HT1080 (cell line): Measurements from ENCODE around the gene STATH. TPM values are rescaled to one million over a fixed set of nuclear protein-coding genes. Genes with fewer than 3 reads are reported as not detected.
"Not testable (repeated sequence)": the region's sequence is repeated elsewhere in the genome, so short reads cannot be mapped to it uniquely, and the experiment has no call there.

Experiments
- DNase-seq: peaks from one replicate; pipeline ENCODE4 v3.0.0-alpha.2; 2015; ENCODE audit warnings: low read depth
- polyA plus RNA-seq, 2 experiments: library from polyadenylated mRNA; depleted of rRNA; stranded (reverse); fragments of >200 nt; gene quantifications; 2 replicates each; pipeline ENCODE4 v1.2.3, GENCODE V29; 2015
- total RNA-seq: library from RNA; depleted of rRNA; stranded (reverse); fragments of >200 nt; shearing (Covaris generic); gene quantifications from 2 replicates; pipeline ENCODE4 v1.2.3, GENCODE V29; 2014; rRNA removed

Gene STATH, protein sequence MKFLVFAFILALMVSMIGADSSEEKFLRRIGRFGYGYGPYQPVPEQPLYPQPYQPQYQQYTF
- total RNA-seq, result not detected in 2 replicates
- not detected in 2 replicates for polyA plus RNA-seq (2015; cell fraction: cytosol; rRNA removed)
- not detected in 2 replicates for polyA plus RNA-seq (2015; cell fraction: nucleus; rRNA removed)

DNA sequence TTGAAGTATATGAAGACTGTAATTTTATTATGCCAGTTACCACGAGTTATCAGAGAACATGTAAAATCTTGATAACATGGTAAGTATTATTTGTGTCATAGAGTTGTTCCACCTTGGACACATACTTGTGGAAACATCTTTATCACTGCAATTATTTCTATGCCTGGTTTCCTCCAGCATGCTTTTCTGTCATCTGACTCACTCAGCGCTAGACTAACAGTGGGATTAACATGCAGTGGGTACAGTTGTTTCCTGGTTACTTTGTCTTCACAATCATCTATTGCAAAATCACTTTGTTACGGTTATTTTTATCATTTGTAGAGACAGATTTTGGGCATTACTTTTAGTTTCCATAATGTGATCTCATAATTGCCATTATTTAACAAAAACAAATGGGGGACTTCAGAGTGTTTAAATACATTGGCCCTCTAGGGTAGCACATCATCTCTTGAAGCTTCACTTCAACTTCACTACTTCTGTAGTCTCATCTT is at the start of gene STATH:
TSS of gene STATH (plus strand) at position 441 of the 491 bp plus-strand sequence. CDS start 2,472 bp downstream, outside the sequence.
- DNase-seq, result peak; percentile 28

DNA sequence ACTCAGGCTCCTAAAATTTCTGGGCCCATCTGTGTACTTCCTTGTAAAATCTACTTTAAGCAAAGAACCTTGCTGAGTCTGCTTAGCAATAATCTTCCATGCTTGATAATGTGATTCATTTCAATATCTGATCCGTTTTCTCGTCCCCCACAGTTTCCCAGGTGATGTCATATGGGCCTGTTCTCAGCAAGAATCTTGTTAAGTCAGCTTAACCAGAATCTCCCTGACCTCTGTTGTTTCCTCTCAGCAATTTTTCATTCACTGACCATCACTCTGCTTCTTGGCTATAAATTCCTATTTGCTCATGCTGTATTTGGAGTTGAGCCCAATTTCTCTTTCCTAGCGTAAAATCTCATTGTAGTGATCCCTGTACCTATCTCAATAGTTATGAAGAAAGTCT is 44.2 kb upstream of the STATH start:
- DNase-seq, result no peak

DNA sequence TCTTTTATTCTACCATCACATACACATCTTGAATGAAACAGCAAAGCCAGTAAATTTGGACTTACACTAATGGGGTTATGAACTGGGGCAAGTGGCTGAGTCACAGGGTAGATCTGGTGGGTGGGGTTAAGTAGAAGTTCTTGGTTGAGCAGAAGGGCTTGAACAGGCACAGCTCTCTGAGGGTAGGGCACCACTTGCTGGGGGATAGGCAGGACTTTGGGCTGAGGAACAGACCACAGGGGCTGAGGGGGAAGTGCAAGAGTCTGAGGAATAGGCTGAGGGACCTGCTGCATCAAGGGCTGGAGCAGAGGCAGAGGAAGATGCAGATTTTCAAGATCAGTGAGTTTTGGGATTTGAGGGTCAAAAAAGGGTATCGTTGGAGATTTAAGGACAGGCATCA is 38.6 kb upstream of the STATH start:
- no peak for DNase-seq

DNA sequence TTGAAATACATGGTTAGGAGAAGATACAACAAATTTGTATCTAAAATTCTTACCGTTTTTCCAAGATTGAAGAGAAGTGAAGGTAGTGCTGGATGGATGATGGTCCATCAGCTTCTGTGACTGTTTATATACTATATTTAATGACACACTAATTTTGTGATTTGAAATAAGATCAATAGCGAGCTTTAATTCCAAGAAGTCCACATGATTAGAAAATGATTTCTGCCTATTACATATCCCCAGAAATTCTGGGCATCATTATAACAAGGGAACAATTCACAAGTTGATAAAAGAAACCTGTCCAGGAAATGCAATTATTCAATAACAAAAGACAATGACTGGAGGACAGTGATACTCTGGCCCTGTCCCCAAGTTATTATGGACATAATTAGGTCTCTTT is 30.1 kb upstream of the STATH start, which contains the start of gene CSN2:
TSS of gene CSN2 (minus strand) at position 101 of the 400 bp plus-strand sequence. CDS start 4,733 bp downstream, outside the sequence.
- no peak for DNase-seq

DNA sequence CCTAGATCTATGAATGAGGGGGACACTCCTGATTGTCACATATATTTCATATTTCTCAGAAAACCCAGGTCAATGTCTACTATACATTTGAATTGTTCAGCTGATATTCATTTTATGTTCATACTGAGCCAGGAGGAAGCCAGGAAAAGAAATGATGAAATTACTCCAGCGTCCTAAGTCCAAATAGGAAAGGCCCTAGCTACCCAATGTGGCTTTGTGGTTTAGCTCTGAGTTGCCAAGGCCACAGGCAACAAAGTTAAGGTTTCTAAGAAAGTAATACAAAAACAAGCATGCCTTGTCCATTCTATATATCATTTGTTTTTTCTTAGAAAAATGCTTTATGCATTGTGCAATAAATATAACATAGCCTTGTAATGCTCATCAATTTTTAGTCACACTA is 25.7 kb upstream of the STATH start:
- peak; percentile 13 for DNase-seq

DNA sequence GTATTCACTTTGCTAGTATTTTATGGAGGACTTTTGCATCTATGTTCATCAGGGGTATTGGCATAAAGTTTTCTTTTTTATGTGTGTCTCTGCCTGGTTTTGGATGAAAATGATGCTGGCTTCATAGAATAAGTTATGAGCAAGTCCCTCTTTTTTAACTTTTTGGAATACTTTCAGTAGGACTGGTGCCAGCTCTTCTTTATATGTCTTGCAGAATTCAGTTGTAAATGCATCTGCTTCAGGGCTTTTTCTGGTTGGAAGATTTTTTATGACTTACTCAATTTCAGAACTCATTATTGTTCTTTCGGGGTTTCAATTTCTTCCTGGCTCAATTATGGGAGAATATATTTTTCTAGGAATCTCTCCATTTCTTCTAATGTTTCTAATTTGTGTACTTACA is 21.1 kb upstream of the STATH start:
- DNase-seq, result no peak

DNA sequence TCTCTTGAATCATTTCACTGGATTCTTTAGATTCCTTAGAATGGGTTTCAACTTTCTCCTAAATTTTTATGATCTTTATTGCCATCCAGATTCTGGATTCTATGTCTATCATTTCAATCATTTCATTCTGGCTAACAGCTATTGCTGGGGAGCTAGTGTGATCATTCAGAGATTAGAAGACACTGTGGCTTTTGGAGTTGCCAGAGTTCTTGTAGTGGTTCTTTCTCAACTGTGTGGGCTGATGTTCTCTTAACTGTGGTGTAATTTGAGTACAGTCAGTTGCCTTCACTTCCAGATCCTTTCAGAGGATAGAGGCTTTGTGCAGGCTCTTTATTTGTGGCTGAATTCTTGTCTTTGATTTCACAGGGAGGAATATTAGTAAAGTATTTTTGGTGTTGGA is 18.2 kb upstream of the STATH start:
- DNase-seq, result no peak

DNA sequence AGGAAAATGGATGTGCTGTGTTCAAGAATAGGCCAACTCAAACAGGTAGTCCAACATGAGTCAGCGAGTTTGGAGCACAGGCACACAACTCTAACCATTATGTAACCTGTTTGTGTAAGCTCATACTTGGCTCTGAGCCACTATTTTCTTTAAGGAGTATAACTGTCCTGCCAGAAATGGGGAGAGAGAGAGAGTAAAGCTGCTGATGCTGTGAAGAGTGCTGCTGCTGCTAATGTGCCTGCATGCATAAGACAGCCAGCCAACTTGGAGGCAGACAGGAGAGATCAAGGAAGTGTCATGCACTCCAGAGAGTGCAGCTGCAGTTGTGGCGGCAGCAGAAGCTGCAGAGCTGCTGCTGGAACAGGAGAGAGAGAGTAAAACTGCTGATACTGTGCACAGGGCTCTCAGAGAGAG is 11.7 kb upstream of the STATH start:
- peak; percentile 65 for DNase-seq

DNA sequence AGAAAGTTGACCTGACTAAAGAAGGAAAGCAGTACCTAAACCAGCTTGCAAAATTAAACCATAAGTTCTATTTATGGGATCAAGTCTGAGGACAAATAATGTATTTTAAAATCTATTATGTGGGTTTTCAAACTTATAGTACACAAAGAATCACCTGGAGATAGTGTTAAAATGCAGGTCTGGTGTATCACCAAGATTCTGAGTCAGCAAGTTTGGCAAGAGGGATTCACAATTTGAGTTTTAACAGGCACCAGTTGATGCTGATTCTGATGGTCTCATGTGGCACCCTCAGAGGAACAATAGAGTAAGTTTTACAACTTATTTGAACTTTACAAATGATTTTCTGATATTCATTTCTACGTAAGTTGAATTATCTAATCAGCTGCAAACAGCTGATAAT is 9.1 kb upstream of the STATH start:
- DNase-seq, result no peak

DNA sequence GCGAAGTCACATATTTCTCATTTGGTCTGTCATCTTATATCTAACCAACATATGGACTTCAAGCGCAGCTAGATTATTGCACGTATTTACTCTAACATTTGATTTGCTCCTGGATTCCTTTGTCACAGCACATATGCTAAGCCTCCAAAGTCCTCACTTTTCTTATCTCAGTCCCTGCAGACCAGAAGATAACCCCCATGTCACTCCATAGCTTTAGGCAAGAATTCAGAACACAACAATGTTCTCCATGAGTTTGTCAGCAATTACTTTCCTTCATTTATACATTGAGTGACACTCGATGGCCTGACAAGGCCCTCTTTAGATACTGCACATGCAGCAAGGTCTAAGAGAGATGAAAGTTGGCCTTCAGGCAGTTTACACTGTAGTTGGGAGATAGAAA is 4.8 kb upstream of the STATH start:
- DNase-seq, result no peak

DNA sequence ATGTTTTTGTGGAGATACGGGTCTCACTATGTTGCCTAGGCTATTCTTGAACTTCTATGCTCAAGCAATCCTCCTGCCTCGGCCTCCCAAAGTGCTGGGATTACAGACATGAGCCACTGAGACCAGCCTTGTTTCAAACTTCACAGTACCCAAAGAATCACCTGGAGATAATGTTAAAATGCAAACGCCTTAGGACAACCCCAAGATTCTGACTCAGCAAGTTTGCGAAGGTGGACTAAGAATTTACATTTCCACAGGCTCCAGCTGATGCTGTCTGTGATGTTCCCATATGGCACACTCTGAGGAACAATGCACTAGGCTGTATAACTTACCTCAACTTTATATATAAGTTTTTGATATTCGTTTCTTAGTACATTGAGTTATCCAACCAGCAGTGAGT is 984 bp upstream of the STATH start:
- DNase-seq, result no peak

DNA sequence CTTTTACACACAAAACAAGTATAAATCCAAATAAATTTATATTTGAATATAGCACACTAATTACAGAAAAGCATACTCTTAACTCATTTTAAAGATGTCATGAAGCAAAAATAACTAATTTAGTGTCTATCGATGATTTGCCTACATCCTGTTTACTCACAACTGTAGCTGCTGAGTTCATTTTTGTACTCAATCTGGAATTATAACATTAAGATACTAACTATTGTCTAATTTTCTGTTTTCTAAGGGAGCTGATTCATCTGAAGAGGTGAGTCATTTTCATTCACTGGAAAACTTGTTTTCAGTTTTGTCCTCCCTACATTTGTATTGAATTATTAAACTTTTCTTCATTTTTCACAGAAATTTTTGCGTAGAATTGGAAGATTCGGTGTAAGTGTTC is 3.7 kb downstream of the STATH start:
- peak; percentile 24 for DNase-seq

DNA sequence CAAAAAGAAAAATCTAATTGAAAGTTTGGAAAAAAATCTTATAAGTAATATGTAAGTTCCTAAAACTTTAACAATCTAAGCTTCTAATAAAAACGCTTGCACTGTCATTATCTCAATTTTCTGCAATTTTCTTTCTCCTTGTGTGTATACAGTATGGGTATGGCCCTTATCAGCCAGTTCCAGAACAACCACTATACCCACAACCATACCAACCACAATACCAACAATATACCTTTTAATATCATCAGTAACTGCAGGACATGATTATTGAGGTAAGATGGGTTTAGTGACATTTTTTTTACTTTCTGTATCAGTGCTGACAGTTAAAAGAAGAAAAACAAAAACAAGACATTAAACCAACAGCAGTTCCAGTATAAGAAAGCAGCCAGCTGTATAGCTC is 4.9 kb downstream of the STATH start:
- DNase-seq, result no peak

DNA sequence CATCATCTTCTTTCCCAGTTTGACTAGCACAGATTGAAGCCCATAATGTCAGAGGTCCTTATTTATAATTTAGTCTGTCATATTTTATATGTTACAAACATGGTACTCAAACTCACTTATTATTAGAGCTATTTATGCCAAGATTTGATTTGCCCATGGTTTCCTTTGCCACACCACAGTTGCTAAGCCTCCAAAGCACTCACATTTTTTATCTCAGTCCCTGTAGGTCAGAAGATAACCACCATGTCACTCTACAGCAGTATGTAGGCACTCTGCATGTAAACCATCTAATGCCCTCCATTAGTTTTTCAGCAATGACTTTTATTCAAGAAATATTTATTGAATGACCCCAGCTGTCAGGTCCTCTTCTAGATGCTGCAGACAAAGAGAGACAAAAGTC is 6.7 kb downstream of the STATH start:
- no peak for DNase-seq

DNA sequence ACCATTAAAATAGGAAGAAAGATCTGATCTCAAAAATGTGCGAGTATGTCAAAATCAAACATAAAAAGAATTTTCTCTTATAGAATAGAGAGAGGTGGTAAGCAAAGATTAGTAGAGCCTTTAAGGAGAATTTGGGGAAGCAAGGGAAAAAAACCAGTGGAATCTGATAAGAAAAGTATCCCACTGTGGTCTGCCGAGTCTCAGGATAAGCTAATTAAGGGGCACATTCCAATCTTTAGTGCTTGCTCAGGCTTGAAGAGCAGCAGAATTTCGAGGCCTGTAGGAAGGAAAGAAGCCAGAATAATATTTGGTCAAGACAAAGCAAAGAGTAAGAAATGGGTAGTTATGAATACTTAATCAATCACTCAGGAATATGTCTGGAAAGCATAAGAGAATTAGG is 13.0 kb downstream of the STATH start:
- no peak for DNase-seq

DNA sequence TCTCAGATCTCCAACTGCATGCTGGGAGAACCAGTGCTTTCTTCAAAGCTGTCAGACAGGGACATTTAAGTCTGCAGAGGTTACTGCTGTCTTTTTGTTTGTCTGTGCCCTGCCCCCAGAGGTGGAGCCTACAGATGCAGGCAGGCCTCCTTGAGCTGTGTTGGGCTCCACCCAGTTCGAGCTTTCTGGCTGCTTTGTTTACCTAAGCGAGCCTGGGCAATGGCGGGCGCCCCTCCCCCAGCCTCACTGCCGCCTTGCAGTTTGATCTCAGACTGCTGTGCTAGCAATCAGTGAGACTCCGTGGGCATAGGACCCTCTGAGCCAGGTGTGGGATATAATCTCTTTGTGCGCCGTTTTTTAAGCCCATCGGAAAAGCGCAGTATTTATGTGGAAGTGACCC is 23.2 kb downstream of the STATH start:
- DNase-seq, result not testable (repeated sequence)

DNA sequence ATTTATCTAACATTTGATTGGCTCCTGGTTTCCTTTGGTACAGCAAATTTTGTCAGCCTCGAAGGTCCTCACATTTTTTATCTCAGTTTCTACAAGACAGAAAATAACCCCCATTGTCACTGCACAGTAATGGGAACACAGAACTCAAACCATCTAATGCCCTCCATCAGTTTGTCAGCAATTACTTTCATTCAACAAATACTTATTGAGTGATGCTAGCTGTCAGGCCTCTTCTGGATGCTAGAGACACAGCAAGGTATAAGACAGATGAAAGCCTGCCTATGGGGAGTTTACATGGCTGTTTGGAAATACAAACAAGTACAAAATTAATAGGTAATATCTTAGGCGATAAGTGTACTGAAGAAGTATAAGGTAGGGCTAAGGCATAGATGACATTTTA is 27.5 kb downstream of the STATH start:
- DNase-seq, result no peak

DNA sequence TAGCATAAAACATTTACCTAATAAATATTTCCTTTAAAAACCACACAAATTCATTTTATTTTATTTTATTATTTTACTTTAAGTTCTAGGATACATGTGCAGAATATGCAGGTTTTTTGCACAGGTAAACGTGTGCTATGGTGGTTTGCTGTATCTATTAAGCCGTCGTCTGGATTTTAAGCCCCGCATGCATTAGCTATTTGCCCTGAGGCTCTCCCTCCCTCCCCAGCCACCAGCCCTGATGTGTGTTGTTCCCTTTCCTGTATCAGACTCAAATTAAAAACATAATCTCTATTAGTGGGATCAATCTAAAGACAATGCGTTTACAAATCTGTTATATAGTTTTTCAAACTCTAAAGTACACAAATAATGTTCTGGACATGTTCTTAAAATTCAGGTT is 31.2 kb downstream of the STATH start:
- no peak for DNase-seq

DNA sequence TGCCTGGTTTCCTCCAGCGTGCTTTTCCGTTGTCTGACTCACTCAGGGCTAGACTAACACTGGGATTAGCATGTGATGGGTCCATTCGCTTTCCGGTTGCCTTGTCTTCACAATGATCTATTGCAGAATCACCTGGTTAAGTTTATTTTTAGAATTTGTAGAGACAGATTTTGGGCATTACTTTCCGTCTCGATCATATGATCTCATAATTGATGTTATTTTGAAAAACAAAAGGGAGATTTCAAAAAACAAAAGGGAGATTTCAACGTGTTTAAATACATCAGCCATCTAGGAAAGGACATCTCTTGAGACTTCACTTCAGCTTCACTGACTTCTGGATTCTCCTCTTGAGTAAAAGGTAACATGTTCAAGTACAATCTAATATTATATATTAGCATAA is 32.4 kb downstream of the STATH start, which contains the start of gene HTN3:
TSS of gene HTN3 (plus strand) at position 301 of the 400 bp plus-strand sequence. CDS start 2,282 bp downstream, outside the sequence.
- peak; percentile 10 for DNase-seq

DNA sequence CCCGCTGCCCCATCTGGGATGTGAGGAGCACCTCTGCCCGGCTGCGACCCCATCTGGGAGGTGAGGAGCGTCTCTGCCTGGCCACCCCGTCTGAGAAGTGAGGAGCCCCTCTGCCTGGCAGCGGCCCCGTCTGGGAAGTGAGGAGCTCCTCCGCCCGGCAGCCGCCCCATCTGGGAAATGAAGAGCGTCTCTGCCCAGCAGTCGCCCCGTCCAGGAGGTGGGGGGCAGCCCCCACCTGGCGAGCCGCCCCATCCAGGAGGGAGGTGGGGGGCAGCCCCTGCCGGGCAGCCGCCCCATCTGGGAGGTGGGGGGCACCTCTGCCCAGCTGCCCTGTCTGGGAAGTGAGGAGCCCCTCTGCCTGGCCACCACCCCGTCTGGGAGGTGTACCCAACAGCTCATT is 41.8 kb downstream of the STATH start:
- not testable (repeated sequence) for DNase-seq

DNA sequence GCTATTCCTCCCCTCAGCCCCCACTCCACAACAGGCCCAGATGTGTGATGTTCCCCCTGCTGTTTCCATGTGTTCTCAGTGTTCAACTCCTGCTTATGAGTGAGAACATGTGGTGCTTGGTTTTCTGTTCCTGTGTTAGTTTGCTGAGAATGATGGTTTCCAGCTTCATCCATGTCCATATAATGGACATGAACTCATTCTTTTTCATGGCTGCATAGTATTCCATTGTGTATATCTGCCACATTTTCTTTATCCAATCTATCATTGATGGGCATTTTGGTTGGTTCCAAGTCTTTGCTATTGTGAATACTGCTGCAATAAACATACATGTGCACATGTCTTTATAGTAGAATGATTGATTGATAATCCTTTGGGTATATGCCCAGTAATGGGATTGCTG is 44.2 kb downstream of the STATH start:
- DNase-seq, result not testable (repeated sequence)

DNA sequence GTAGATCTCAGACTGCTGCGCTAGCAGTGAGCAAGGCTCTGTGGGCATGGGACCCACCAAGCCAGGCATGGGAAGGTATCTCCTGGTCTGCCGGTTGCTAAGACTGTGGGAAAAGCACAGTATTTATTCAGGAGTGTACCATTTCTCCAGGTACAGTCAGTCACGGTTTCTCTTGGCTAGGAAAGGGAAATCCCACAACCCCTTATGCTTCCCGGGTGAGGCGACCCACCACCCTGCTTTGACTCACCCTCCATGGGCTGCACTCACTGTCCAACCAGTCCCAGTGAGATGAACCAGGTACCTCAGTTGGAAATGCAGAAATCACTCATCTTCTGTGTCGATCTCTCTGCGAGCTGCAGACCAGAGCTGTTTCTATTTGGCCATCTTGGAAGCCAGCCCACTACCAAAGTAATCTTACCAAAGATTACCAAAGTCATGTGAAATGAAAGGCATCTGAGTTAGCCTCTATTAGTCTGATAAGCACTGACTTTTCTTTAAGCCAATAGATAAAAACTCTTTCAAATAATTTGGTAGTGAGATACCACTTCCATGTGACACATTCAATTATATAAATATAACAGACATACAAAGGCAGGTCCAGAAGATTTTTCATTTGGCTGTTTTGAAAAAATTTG is 46.0 kb downstream of the STATH start:
- DNase-seq, result no peak

DNA sequence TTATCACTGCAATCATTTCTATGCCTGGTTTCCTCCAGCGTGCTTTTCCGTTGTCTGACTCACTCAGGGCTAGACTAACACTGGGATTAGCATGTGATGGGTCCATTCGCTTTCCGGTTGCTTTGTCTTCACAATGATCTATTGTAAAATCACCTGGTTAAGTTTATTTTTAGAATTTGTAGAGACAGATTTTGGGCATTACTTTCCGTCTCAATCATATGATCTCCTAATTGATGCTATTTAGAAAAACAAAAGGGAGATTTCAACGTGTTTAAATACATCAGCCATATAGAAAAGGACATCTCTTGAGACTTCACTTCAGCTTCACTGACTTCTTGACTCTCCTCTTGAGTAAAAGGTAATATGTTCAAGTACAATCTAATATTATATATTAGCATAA is 54.4 kb downstream of the STATH start, which contains the start of gene HTN1:
TSS of gene HTN1 (plus strand) at position 301 of the 400 bp plus-strand sequence. CDS start 2,639 bp downstream, outside the sequence.
- peak; percentile 18 for DNase-seq
